Measurements from ENCODE around the gene COL11A2.

The COL11A2 gene

GRCh38 chr6:33205191-33206026, 13.1 kb upstream of the COL11A2 start:
- H3K27ac ChIP-seq (ENCODE audit: low read length) = no peak overlapping the region
- no peaks in the 10 kb centered on the region for H3K27me3 ChIP-seq (ENCODE audit: low read depth, low read length)
- H3K9me3 ChIP-seq (ENCODE audit: control insufficient read depth in 1 of 2, low read length in 2 of 2) = no peaks in the 10 kb centered on the region
- H3K4me1 ChIP-seq (ENCODE audit: control insufficient read depth in 1 of 2, insufficient read depth in 2 of 2, low read length in 2 of 2) = peaks cover 21 to 50% of the 10 kb centered on the region in 2 donors
- H3K36me3 ChIP-seq (ENCODE audit: control insufficient read depth in 1 of 2, insufficient read depth in 2 of 2, low read length in 2 of 2) = peaks cover 34 to 39% of the 10 kb centered on the region in 2 donors
- peak overlapping the region; percentile 72 to 93 for H3K4me3 ChIP-seq (ENCODE audit: low read depth in 1 of 2, low read length in 2 of 2)

- no peaks in the 10 kb centered on the region for H3K9me3 ChIP-seq (ENCODE audit: control insufficient read depth in 1 of 2, low read length in 2 of 2)
- H3K4me1 ChIP-seq (ENCODE audit: control insufficient read depth in 1 of 2, insufficient read depth in 2 of 2, low read length in 2 of 2) = peaks cover 21 to 52% of the 10 kb centered on the region in 2 donors
- H3K27ac ChIP-seq (ENCODE audit: low read length) = no peak within 1 kb of the TSS
- H3K4me3 ChIP-seq (ENCODE audit: low read depth in 1 of 2, low read length in 2 of 2) = peak within 1 kb of the TSS; percentile 72 to 93
- H3K36me3 ChIP-seq (ENCODE audit: control insufficient read depth in 1 of 2, insufficient read depth in 2 of 2, low read length in 2 of 2) = peaks cover 27 to 31% of the 10 kb centered on the region in 2 donors
- H3K27me3 ChIP-seq (ENCODE audit: low read depth, low read length) = no peaks in the 10 kb centered on the region
These were observed 12.3 kb upstream of the COL11A2 start, which contains the start of gene HSD17B8 for GRCh38 chr6:33204415-33205190. HSD17B8 (plus strand) TSS chr6:33204655; CDS start chr6:33204669, 14 bp downstream.

- Histone ChIP-seq H3K27me3 (ENCODE audit: low read depth, low read length) (no peaks in the 10 kb centered on the region), H3K36me3 (ENCODE audit: control insufficient read depth in 1 of 2, insufficient read depth in 2 of 2, low read length in 2 of 2) (peaks cover 25 to 28% of the 10 kb centered on the region in 2 donors), H3K4me1 (ENCODE audit: control insufficient read depth in 1 of 2, insufficient read depth in 2 of 2, low read length in 2 of 2) (peaks cover 21 to 52% of the 10 kb centered on the region in 2 donors), H3K4me3 (ENCODE audit: low read depth in 1 of 2, low read length in 2 of 2) (peak overlapping the region; percentile 72 to 93), H3K9me3 (ENCODE audit: control insufficient read depth in 1 of 2, low read length in 2 of 2) (no peaks in the 10 kb centered on the region), H3K27ac (ENCODE audit: low read length) (no peak overlapping the region)
These were observed 11.8 kb upstream of the COL11A2 start for GRCh38 chr6:33204165-33204414.

GRCh38 chr6:33203443-33204164, 11.3 kb upstream of the COL11A2 start:
- peaks cover 24 to 52% of the 10 kb centered on the region in 2 donors for H3K4me1 ChIP-seq (ENCODE audit: control insufficient read depth in 1 of 2, insufficient read depth in 2 of 2, low read length in 2 of 2)
- H3K27me3 ChIP-seq (ENCODE audit: low read depth, low read length) = no peaks in the 10 kb centered on the region
- H3K27ac ChIP-seq (ENCODE audit: low read length) = no peak overlapping the region
- H3K4me3 ChIP-seq (ENCODE audit: low read depth in 1 of 2, low read length in 2 of 2) = peak overlapping the region; percentile 72 to 93
- no peaks in the 10 kb centered on the region for H3K9me3 ChIP-seq (ENCODE audit: control insufficient read depth in 1 of 2, low read length in 2 of 2)
- H3K36me3 ChIP-seq (ENCODE audit: control insufficient read depth in 1 of 2, insufficient read depth in 2 of 2, low read length in 2 of 2) = peaks cover 25 to 28% of the 10 kb centered on the region in 2 donors

GRCh38 chr6:33202799-33203198, 10.5 kb upstream of the COL11A2 start:
- no peak overlapping the region for H3K4me3 ChIP-seq (ENCODE audit: low read depth in 1 of 2, low read length in 2 of 2)
- H3K9me3 ChIP-seq (ENCODE audit: control insufficient read depth in 1 of 2, low read length in 2 of 2) = no peaks in the 10 kb centered on the region
- peaks cover 30 to 60% of the 10 kb centered on the region in 2 donors for H3K4me1 ChIP-seq (ENCODE audit: control insufficient read depth in 1 of 2, insufficient read depth in 2 of 2, low read length in 2 of 2)
- no peak overlapping the region for H3K27ac ChIP-seq (ENCODE audit: low read length)
- H3K27me3 ChIP-seq (ENCODE audit: low read depth, low read length) = no peaks in the 10 kb centered on the region
- peaks cover 25 to 28% of the 10 kb centered on the region in 2 donors for H3K36me3 ChIP-seq (ENCODE audit: control insufficient read depth in 1 of 2, insufficient read depth in 2 of 2, low read length in 2 of 2)

GRCh38 chr6:33201935-33202334, 9.7 kb upstream of the COL11A2 start:
- H3K4me3 ChIP-seq (ENCODE audit: low read depth in 1 of 2, low read length in 2 of 2) = peak overlapping the region; percentile 82 to 99
- H3K36me3 ChIP-seq (ENCODE audit: control insufficient read depth in 1 of 2, insufficient read depth in 2 of 2, low read length in 2 of 2) = peaks cover 30 to 36% of the 10 kb centered on the region in 2 donors
- H3K9me3 ChIP-seq (ENCODE audit: control insufficient read depth in 1 of 2, low read length in 2 of 2) = no peaks in the 10 kb centered on the region
- peak overlapping the region; percentile 98 for H3K27ac ChIP-seq (ENCODE audit: low read length)
- H3K27me3 ChIP-seq (ENCODE audit: low read depth, low read length) = no peaks in the 10 kb centered on the region
- H3K4me1 ChIP-seq (ENCODE audit: control insufficient read depth in 1 of 2, insufficient read depth in 2 of 2, low read length in 2 of 2) = peaks cover 39 to 63% of the 10 kb centered on the region in 2 donors

- peaks cover 35 to 43% of the 10 kb centered on the region in 2 donors for H3K36me3 ChIP-seq (ENCODE audit: control insufficient read depth in 1 of 2, insufficient read depth in 2 of 2, low read length in 2 of 2)
- peak overlapping the region; percentile 98 for H3K27ac ChIP-seq (ENCODE audit: low read length)
- H3K4me3 ChIP-seq (ENCODE audit: low read depth in 1 of 2, low read length in 2 of 2) = peak overlapping the region; percentile 82 to 99
- no peaks in the 10 kb centered on the region for H3K9me3 ChIP-seq (ENCODE audit: control insufficient read depth in 1 of 2, low read length in 2 of 2)
- peaks cover 39 to 61% of the 10 kb centered on the region in 2 donors for H3K4me1 ChIP-seq (ENCODE audit: control insufficient read depth in 1 of 2, insufficient read depth in 2 of 2, low read length in 2 of 2)
- no peaks in the 10 kb centered on the region for H3K27me3 ChIP-seq (ENCODE audit: low read depth, low read length)
These were observed 8.9 kb upstream of the COL11A2 start for GRCh38 chr6:33201147-33201545.

- Histone ChIP-seq H3K4me1 (ENCODE audit: control insufficient read depth in 1 of 2, insufficient read depth in 2 of 2, low read length in 2 of 2) (peaks cover 39 to 61% of the 10 kb centered on the region in 2 donors), H3K27ac (ENCODE audit: low read length) (peak within 1 kb of the TSS; percentile 98), H3K36me3 (ENCODE audit: control insufficient read depth in 1 of 2, insufficient read depth in 2 of 2, low read length in 2 of 2) (peaks cover 42 to 50% of the 10 kb centered on the region in 2 donors), H3K27me3 (ENCODE audit: low read depth, low read length) (no peaks in the 10 kb centered on the region), H3K4me3 (ENCODE audit: low read depth in 1 of 2, low read length in 2 of 2) (peak within 1 kb of the TSS; percentile 82 to 99), H3K9me3 (ENCODE audit: control insufficient read depth in 1 of 2, low read length in 2 of 2) (no peaks in the 10 kb centered on the region)
These were observed 8.2 kb upstream of the COL11A2 start, which contains the start of the genes RXRB and SLC39A7 for GRCh38 chr6:33200219-33201146. RXRB (minus strand) TSS chr6:33200665; CDS start chr6:33200476, 189 bp downstream. SLC39A7 (plus strand) TSS chr6:33200867; CDS start chr6:33201246, 379 bp downstream.

GRCh38 chr6:33199687-33200218, 7.5 kb upstream of the COL11A2 start:
- peak overlapping the region; percentile 83 for H3K27ac ChIP-seq (ENCODE audit: low read length)
- H3K36me3 ChIP-seq (ENCODE audit: control insufficient read depth in 1 of 2, insufficient read depth in 2 of 2, low read length in 2 of 2) = peaks cover 49 to 57% of the 10 kb centered on the region in 2 donors
- no peaks in the 10 kb centered on the region for H3K27me3 ChIP-seq (ENCODE audit: low read depth, low read length)
- H3K4me1 ChIP-seq (ENCODE audit: control insufficient read depth in 1 of 2, insufficient read depth in 2 of 2, low read length in 2 of 2) = peaks cover 39 to 55% of the 10 kb centered on the region in 2 donors
- no peaks in the 10 kb centered on the region for H3K9me3 ChIP-seq (ENCODE audit: control insufficient read depth in 1 of 2, low read length in 2 of 2)
- peak overlapping the region; percentile 82 to 99 for H3K4me3 ChIP-seq (ENCODE audit: low read depth in 1 of 2, low read length in 2 of 2)

- Histone ChIP-seq H3K4me3 (ENCODE audit: low read depth in 1 of 2, low read length in 2 of 2) (peak overlapping the region; percentile 82 to 99), H3K27ac (ENCODE audit: low read length) (peak overlapping the region; percentile 83), H3K36me3 (ENCODE audit: control insufficient read depth in 1 of 2, insufficient read depth in 2 of 2, low read length in 2 of 2) (peaks cover 52 to 65% of the 10 kb centered on the region in 2 donors), H3K27me3 (ENCODE audit: low read depth, low read length) (no peaks in the 10 kb centered on the region), H3K9me3 (ENCODE audit: control insufficient read depth in 1 of 2, low read length in 2 of 2) (no peaks in the 10 kb centered on the region), H3K4me1 (ENCODE audit: control insufficient read depth in 1 of 2, insufficient read depth in 2 of 2, low read length in 2 of 2) (peaks cover 35 to 48% of the 10 kb centered on the region in 2 donors)
These were observed 6.7 kb upstream of the COL11A2 start for GRCh38 chr6:33198853-33199436.
